CD4-positive, alpha-beta memory T cell (primary cell): ENCODE results near the gene EYS. TPM values are rescaled to one million over a fixed set of nuclear protein-coding genes. Genes with fewer than 3 reads are reported as not detected.

Source experiments
- CTCF ChIA-PET: fragments of 350-600 bp; sonication (Branson Sonifier 250); formaldehyde crosslinking; loops from one replicate; lab custom pipeline; 2021; ENCODE audit warnings: inconsistent platforms; ENCODE audit not compliant: partially characterized antibody; lab: Charles Lee
- POLR2A ChIA-PET: fragments of 350-600 bp; sonication (Branson Sonifier 250); formaldehyde crosslinking; loops from one replicate; lab custom pipeline; 2021; ENCODE audit not compliant: partially characterized antibody; lab: Charles Lee
- DNase-seq, 5 donors: peaks; one replicate each; pipeline versions ENCODE4 v3.0.0 to v3.0.0-alpha.2; 2020 to 2022; ENCODE audit warnings: mixed read lengths in 1 of 5
- H3K27ac ChIP-seq: one replicate; pipeline ENCODE4 v1.7.0; 2013; ENCODE audit warnings: low read depth, low read length
- H3K27me3 ChIP-seq: 2 replicates; pipeline ENCODE4 v1.7.0; 2013; ENCODE audit warnings: mild to moderate bottlenecking, low read length, moderate library complexity; ENCODE audit not compliant: insufficient read depth
- H3K36me3 ChIP-seq: 2 replicates; pipeline ENCODE4 v1.7.0; 2013; ENCODE audit warnings: mild to moderate bottlenecking, low read length, moderate library complexity; ENCODE audit not compliant: insufficient read depth
- H3K4me1 ChIP-seq: 2 replicates; pipeline ENCODE4 v1.7.0; 2013; ENCODE audit warnings: mild to moderate bottlenecking, low read length, moderate library complexity; ENCODE audit not compliant: insufficient read depth
- H3K4me3 ChIP-seq, 2 donors: one replicate each; pipeline ENCODE4 v1.7.0; 2013; ENCODE audit warnings: low read length in 2 of 2, mild to moderate bottlenecking in 1 of 2
- H3K9me3 ChIP-seq, 2 donors: one replicate each; pipeline ENCODE4 v1.7.0; 2013; ENCODE audit warnings: low read length in 2 of 2, control low read depth in 1 of 2; ENCODE audit not compliant: control insufficient read depth in 1 of 2
- H3K27ac Mint-ChIP-seq, 7 donors: one replicate each; pipeline ENCODE4 v1.8.0; 2020 to 2021; ENCODE audit warnings: mixed read lengths in 7 of 7, mild to moderate bottlenecking in 6 of 7, inconsistent platforms in 3 of 7, moderate library complexity in 3 of 7
- H3K27me3 Mint-ChIP-seq, 2 donors: one replicate each; pipeline ENCODE4 v1.8.0; 2020 to 2021; ENCODE audit warnings: mixed read lengths in 2 of 2
- H3K36me3 Mint-ChIP-seq, 2 donors: one replicate each; pipeline ENCODE4 v1.8.0; 2020 to 2021; ENCODE audit warnings: mixed read lengths in 2 of 2, inconsistent platforms in 1 of 2, mild to moderate bottlenecking in 1 of 2
- H3K4me1 Mint-ChIP-seq, 4 donors: one replicate each; pipeline ENCODE4 v1.8.0; 2020 to 2021; ENCODE audit warnings: mixed read lengths in 4 of 4, mild to moderate bottlenecking in 1 of 4
- H3K4me3 Mint-ChIP-seq, 8 donors: one replicate each; pipeline ENCODE4 v1.8.0; 2020 to 2021; ENCODE audit warnings: mixed read lengths in 8 of 8, mild to moderate bottlenecking in 7 of 8, moderate library complexity in 6 of 8, inconsistent platforms in 3 of 8
- H3K9me3 Mint-ChIP-seq, 8 donors: one replicate each; pipeline ENCODE4 v1.8.0; 2020 to 2021; ENCODE audit warnings: mixed read lengths in 8 of 8, mild to moderate bottlenecking in 5 of 8, inconsistent platforms in 3 of 8, moderate library complexity in 1 of 8
- intact Hi-C: fragments of 100-400 bp; cut with micrococcal nuclease; formaldehyde crosslinking; loops from one replicate; pipeline ENCODE4 v1.15.1; 2023
- polyA plus RNA-seq, 2 donors: library from polyadenylated mRNA; unstranded; fragments of 300-500 nt; fragmentation: Illumina TruSeq; gene quantifications; one replicate each; pipeline ENCODE4 v1.2.3, GENCODE V29; 2021
- total RNA-seq, 2 experiments: library from RNA; stranded (reverse); gene quantifications; one replicate each; pipeline ENCODE4 v1.2.3, GENCODE V29; 2021

The EYS gene
- total and polyA plus RNA-seq, 4 experiments from 2014 or later: 0.17 to 0.20 TPM; not detected in 2

DNA sequence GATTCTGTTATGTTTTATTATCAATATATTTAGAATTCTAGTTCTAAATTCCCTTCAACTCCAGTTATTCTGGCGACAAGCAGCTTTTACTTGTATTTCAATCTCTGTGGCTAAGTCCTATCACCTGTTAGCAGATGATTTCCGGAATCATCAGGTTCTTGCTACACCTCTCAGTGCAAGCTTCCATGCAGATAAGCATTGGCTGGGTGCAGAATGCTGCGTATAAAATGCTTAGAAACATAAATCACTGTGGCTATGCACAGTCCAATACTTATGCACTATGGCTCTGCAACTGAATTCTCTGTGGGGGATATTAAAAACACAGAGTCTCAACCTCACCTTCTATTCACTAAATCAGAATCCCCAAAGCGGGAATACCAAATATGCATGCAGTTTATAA, 720.0 kb downstream of the EYS start:
- no peak overlapping the region for H3K27ac Mint-ChIP-seq
- no peaks in the 10 kb centered on the region for H3K27me3 Mint-ChIP-seq
- no peak overlapping the region for H3K4me3 Mint-ChIP-seq
- H3K4me3 ChIP-seq: no peak overlapping the region
- peaks cover 0 to 2% (median 0%) of the 10 kb centered on the region in 8 donors for H3K9me3 Mint-ChIP-seq
- intact Hi-C loops: no loop called here
- no peaks in the 10 kb centered on the region for H3K36me3 Mint-ChIP-seq
- no peaks in the 10 kb centered on the region for H3K4me1 ChIP-seq
- H3K27ac ChIP-seq: no peak overlapping the region
- no peaks in the 10 kb centered on the region for H3K27me3 ChIP-seq
- CTCF ChIA-PET: no interaction called here
- H3K9me3 ChIP-seq: no peaks in the 10 kb centered on the region
- DNase-seq: no peak
- H3K36me3 ChIP-seq: no peaks in the 10 kb centered on the region
- H3K4me1 Mint-ChIP-seq: no peaks in the 10 kb centered on the region
- POLR2A ChIA-PET: no interaction called here

DNA sequence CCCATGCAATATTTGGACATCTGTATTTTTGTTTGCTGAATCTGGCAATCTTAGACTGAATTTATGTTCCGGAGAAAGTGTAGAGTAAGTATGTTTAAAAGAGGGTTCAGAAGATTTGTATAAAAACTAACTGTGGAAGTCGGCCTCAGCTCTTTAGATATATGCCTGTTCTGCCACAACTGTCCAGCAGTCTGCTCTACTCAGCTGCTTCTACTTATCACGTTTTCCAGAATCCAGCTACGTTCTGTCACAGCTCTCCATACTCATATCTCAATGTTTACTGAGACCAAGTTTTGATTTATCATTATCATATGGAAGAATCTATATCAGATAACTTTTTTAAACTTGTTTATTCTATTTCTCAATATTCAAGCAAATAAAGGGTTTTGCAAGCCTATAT, 721.3 kb downstream of the EYS start:
- no peaks in the 10 kb centered on the region for H3K36me3 Mint-ChIP-seq
- intact Hi-C loops: no loop called here

DNA sequence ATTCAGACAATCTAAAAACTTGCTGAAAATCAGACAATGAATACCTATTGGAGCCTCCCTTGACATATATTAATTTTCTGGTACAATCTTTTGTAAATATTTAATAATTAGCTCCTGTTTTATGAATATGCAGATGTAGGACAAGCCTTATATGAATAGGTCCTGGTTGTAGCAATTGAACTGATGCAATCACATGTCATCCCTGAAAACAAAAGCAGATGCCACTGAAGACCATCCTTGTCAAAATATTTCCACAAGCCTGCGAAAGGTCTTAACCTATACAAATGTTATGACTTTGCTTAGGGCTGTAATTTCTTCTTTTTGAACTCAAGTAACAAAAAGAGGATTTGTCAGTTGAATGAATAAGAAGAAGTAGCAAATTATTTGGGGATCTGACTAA, 722.1 kb downstream of the EYS start:
- H3K27ac Mint-ChIP-seq: no peak overlapping the region
- no peaks in the 10 kb centered on the region for H3K27me3 Mint-ChIP-seq
- no peaks in the 10 kb centered on the region for H3K36me3 ChIP-seq
- H3K36me3 Mint-ChIP-seq: no peaks in the 10 kb centered on the region
- ChIA-PET CTCF (no interaction called here), POLR2A (no interaction called here)
- H3K9me3 ChIP-seq: no peaks in the 10 kb centered on the region
- no peaks in the 10 kb centered on the region for H3K4me1 Mint-ChIP-seq
- H3K4me3 Mint-ChIP-seq: no peak overlapping the region
- no peaks in the 10 kb centered on the region for H3K27me3 ChIP-seq
- H3K4me1 ChIP-seq: no peaks in the 10 kb centered on the region
- intact Hi-C loops: no loop called here
- no peak overlapping the region for H3K4me3 ChIP-seq
- no peak for DNase-seq
- H3K9me3 Mint-ChIP-seq: peaks cover 0 to 9% (median 2%) of the 10 kb centered on the region in 8 donors
- H3K27ac ChIP-seq: no peak overlapping the region

More for the DNA sequence above, 721.3 kb downstream of the EYS start:
- Mint-ChIP-seq H3K4me3 (no peak overlapping the region), H3K9me3 (peaks cover 0 to 9% (median 2%) of the 10 kb centered on the region in 8 donors), H3K4me1 (no peaks in the 10 kb centered on the region), H3K27me3 (no peaks in the 10 kb centered on the region), H3K27ac (no peak overlapping the region)
- Histone ChIP-seq H3K4me1 (no peaks in the 10 kb centered on the region), H3K9me3 (no peaks in the 10 kb centered on the region), H3K4me3 (no peak overlapping the region), H3K27ac (no peak overlapping the region), H3K27me3 (no peaks in the 10 kb centered on the region), H3K36me3 (no peaks in the 10 kb centered on the region)
- ChIA-PET CTCF (no interaction called here), POLR2A (no interaction called here)
- DNase-seq: no peak

- H3K27ac Mint-ChIP-seq: no peak overlapping the region
- Histone ChIP-seq H3K27ac (no peak overlapping the region), H3K27me3 (no peaks in the 10 kb centered on the region), H3K4me1 (no peaks in the 10 kb centered on the region), H3K4me3 (no peak overlapping the region), H3K9me3 (no peaks in the 10 kb centered on the region), H3K36me3 (no peaks in the 10 kb centered on the region)
- ChIA-PET POLR2A (no interaction called here), CTCF (no interaction called here)
- H3K4me3 Mint-ChIP-seq: no peak overlapping the region
- H3K9me3 Mint-ChIP-seq: peaks cover 0 to 15% (median 2%) of the 10 kb centered on the region in 8 donors
- DNase-seq: no peak
- H3K4me1 Mint-ChIP-seq: no peaks in the 10 kb centered on the region
- no peaks in the 10 kb centered on the region for H3K36me3 Mint-ChIP-seq
- H3K27me3 Mint-ChIP-seq: no peaks in the 10 kb centered on the region
- intact Hi-C loops: no loop called here
Measured at GRCh38 chr6:64983089-64983488, 723.9 kb downstream of the EYS start.

DNA sequence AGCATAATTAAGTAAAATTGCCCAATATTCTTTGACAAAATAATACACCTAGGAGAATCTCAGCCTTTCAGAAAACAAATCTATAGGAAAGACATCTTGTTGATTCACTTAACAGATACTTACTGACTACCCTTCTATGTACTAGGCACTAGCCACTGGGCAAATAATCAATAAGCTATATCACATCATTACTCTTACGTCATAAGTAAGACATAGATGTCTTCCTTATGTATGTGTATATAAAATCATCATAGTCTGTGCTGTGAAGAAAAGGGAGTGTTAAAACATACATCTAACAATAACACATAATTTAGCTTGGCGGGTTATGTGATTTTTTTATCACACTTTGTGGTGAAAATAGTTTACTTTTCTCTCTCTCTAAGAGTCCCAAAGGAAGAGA, 733.9 kb downstream of the EYS start:
- H3K4me3 Mint-ChIP-seq: no peak overlapping the region
- no peaks in the 10 kb centered on the region for H3K27me3 ChIP-seq
- CTCF ChIA-PET: no interaction called here
- H3K9me3 ChIP-seq: no peaks in the 10 kb centered on the region
- peaks cover 0 to 18% (median 9%) of the 10 kb centered on the region in 8 donors for H3K9me3 Mint-ChIP-seq
- H3K27me3 Mint-ChIP-seq: no peaks in the 10 kb centered on the region
- no peaks in the 10 kb centered on the region for H3K4me1 ChIP-seq
- H3K27ac ChIP-seq: no peak overlapping the region
- H3K36me3 Mint-ChIP-seq: no peaks in the 10 kb centered on the region
- DNase-seq: no peak
- H3K4me1 Mint-ChIP-seq: no peaks in the 10 kb centered on the region
- no peak overlapping the region for H3K4me3 ChIP-seq
- H3K27ac Mint-ChIP-seq: no peak overlapping the region
- intact Hi-C loops: no loop called here
- H3K36me3 ChIP-seq: no peaks in the 10 kb centered on the region
- POLR2A ChIA-PET: no interaction called here

DNA sequence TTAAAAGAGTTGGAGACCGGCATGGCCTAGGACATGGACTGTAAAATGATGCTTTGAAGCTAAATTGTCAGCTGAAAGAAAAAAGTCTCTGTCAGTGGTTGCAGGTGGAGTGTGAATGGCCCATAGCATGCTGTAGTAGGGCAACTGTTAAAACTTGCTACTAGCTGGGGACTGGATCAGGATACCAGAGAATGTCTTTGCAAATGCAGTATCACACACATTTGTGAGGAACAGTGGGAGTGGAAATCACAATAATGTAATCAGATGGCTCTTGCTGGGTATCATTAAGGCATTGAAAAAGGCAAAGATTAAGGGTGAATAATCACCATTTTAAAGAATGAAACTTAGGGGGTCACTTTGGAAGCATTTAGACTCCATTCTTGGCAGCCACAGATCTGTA, 737.9 kb downstream of the EYS start:
- H3K27me3 ChIP-seq: no peaks in the 10 kb centered on the region
- Mint-ChIP-seq H3K4me3 (no peak overlapping the region), H3K9me3 (peaks cover 0 to 18% (median 10%) of the 10 kb centered on the region in 8 donors), H3K27ac (no peak overlapping the region), H3K27me3 (no peaks in the 10 kb centered on the region), H3K4me1 (no peaks in the 10 kb centered on the region), H3K36me3 (no peaks in the 10 kb centered on the region)
- no peak overlapping the region for H3K4me3 ChIP-seq
- intact Hi-C loops: no loop called here
- POLR2A ChIA-PET: no interaction called here
- DNase-seq: no peak
- H3K9me3 ChIP-seq: no peaks in the 10 kb centered on the region
- no peak overlapping the region for H3K27ac ChIP-seq
- H3K36me3 ChIP-seq: no peaks in the 10 kb centered on the region
- H3K4me1 ChIP-seq: no peaks in the 10 kb centered on the region
- CTCF ChIA-PET: no interaction called here

DNA sequence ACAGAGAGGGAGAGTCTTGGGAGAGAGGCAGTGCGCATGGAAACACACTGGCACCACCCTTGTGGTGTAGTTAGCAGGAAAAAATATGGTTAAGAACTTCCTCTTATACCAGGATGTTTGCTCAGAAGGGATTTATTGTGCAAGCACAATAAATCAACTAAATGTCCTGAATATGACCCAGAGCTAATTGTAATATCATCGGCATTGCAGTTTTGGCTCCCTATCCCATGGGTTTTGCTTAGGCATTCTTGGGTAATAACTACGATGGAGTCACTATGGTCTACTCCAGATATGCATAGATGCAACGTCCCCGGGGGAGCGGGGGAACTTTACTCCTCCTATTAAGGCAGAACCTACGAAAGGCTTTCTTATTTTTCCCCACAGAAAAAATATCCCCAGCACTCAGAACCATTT, 751.6 kb downstream of the EYS start:
- H3K36me3 ChIP-seq: no peaks in the 10 kb centered on the region
- Mint-ChIP-seq H3K27ac (no peak overlapping the region), H3K27me3 (no peaks in the 10 kb centered on the region), H3K4me3 (no peak overlapping the region), H3K9me3 (peaks cover 0 to 17% (median 8%) of the 10 kb centered on the region in 8 donors), H3K4me1 (no peaks in the 10 kb centered on the region), H3K36me3 (no peaks in the 10 kb centered on the region)
- no peaks in the 10 kb centered on the region for H3K4me1 ChIP-seq
- CTCF ChIA-PET: no interaction called here
- intact Hi-C loops: no loop called here
- H3K4me3 ChIP-seq: no peak overlapping the region
- no peaks in the 10 kb centered on the region for H3K9me3 ChIP-seq
- no peak for DNase-seq
- no peak overlapping the region for H3K27ac ChIP-seq
- H3K27me3 ChIP-seq: no peaks in the 10 kb centered on the region
- POLR2A ChIA-PET: no interaction called here

DNA sequence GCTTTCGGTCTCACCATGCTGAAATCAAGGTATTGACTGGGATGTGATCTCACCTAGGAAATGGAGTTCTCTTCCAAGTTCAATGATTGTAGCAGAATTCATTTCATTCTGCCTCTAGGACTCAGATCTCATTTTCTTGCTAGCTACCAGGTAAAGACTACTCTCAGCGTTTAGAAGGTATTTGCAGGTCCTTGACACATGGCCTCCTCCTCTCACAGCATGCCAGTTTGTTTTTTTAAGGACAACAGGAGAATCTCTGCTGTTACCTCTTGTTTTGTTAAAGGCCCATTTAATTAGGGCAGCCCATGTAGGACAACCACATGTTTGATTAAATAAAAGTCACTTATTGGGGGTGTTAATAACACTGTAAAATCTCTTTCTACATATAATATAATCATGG, 757.8 kb downstream of the EYS start:
- Histone ChIP-seq H3K36me3 (no peaks in the 10 kb centered on the region), H3K4me3 (no peak overlapping the region), H3K9me3 (no peaks in the 10 kb centered on the region), H3K27ac (no peak overlapping the region), H3K4me1 (no peaks in the 10 kb centered on the region), H3K27me3 (no peaks in the 10 kb centered on the region)
- H3K9me3 Mint-ChIP-seq: peaks cover 0 to 8% (median 2%) of the 10 kb centered on the region in 8 donors
- intact Hi-C loops: no loop called here
- no peaks in the 10 kb centered on the region for H3K36me3 Mint-ChIP-seq
- POLR2A ChIA-PET: no interaction called here
- H3K27me3 Mint-ChIP-seq: no peaks in the 10 kb centered on the region
- no peak overlapping the region for H3K27ac Mint-ChIP-seq
- CTCF ChIA-PET: no interaction called here
- no peak for DNase-seq
- no peaks in the 10 kb centered on the region for H3K4me1 Mint-ChIP-seq
- no peak overlapping the region for H3K4me3 Mint-ChIP-seq
